Neural cell (in vitro differentiated cells): ENCODE results near the gene CSF1. TPM values are rescaled to one million over a fixed set of nuclear protein-coding genes. Genes with fewer than 3 reads are reported as not detected.

ENCODE experiments used
- H2AFZ ChIP-seq: fragments of 200-600, 300-800 bp; sonication (generic), shearing (Covaris generic); 2 replicates; pipeline ENCODE4 v1.6.0; 2014; ENCODE audit warnings: low read depth, mild to moderate bottlenecking, antibody characterized with exemption, low read length, moderate library complexity
- H3F3A ChIP-seq: fragments of 200-600 bp; shearing (Covaris generic); 2 replicates; pipeline ENCODE4 v1.6.1; 2016; ENCODE audit warnings: mild to moderate bottlenecking, moderate library complexity, mixed read lengths, antibody characterized with exemption, low read length; ENCODE audit not compliant: insufficient read depth, poor library complexity, severe bottlenecking
- H3K27ac ChIP-seq: fragments of 200-600, 300-800 bp; sonication (generic), shearing (Covaris generic); 2 replicates; pipeline ENCODE4 v1.5.1; 2014; ENCODE audit warnings: mild to moderate bottlenecking, low read length, moderate library complexity
- H3K27me3 ChIP-seq: fragments of 300-800, 200-600 bp; sonication (generic), shearing (Covaris generic); 2 replicates; pipeline ENCODE4 v1.6.0; 2014; ENCODE audit warnings: mild to moderate bottlenecking, low read depth, low read length, moderate library complexity; ENCODE audit not compliant: insufficient read depth
- H3K36me3 ChIP-seq: fragments of 300-800, 200-600 bp; sonication (generic), shearing (Covaris generic); 2 replicates; pipeline ENCODE4 v1.5.1; 2014; ENCODE audit warnings: mild to moderate bottlenecking, antibody characterized with exemption, low read length, moderate library complexity; ENCODE audit not compliant: insufficient read depth
- H3K4me2 ChIP-seq: fragments of 300-800, 200-600 bp; sonication (generic), shearing (Covaris generic); 2 replicates; pipeline ENCODE4 v1.6.0; 2014; ENCODE audit warnings: mild to moderate bottlenecking, low read length
- H3K4me3 ChIP-seq: fragments of 300-800, 200-600 bp; sonication (generic), shearing (Covaris generic); 2 replicates; pipeline ENCODE4 v1.5.1; 2014; ENCODE audit warnings: mild to moderate bottlenecking, low read length, moderate library complexity
- H3K79me2 ChIP-seq: fragments of 200-600 bp; shearing (Covaris generic); replicated peaks from 2 replicates; pipeline ENCODE4 v1.6.0; 2014; ENCODE audit warnings: mild to moderate bottlenecking, low read length, moderate library complexity; ENCODE audit not compliant: insufficient read depth
- H3K9ac ChIP-seq: fragments of 300-800, 200-600 bp; sonication (generic), shearing (Covaris generic); 2 replicates; pipeline ENCODE4 v1.6.1; 2016; ENCODE audit warnings: mild to moderate bottlenecking, low read length, mixed read lengths
- H3K9me2 ChIP-seq: fragments of 200-600 bp; shearing (Covaris generic); 2 replicates; pipeline ENCODE4 v1.6.1; 2016; ENCODE audit warnings: mild to moderate bottlenecking, low read length, mixed read lengths; ENCODE audit not compliant: insufficient read depth
- H3K9me3 ChIP-seq: fragments of 200-600, 300-800 bp; sonication (generic), shearing (Covaris generic); 2 replicates; pipeline ENCODE4 v1.6.1; 2016; ENCODE audit warnings: mild to moderate bottlenecking, mixed run types, low read length, moderate library complexity, mixed read lengths
- H4K20me1 ChIP-seq: fragments of 200-600 bp; shearing (Covaris generic); 2 replicates; pipeline ENCODE4 v1.6.1; 2016; ENCODE audit warnings: mild to moderate bottlenecking, mixed run types; ENCODE audit not compliant: insufficient read depth
- EP300 ChIP-seq: fragments of 450-650 bp; conservative IDR thresholded peaks from 2 replicates; pipeline ENCODE4 v1.6.1; 2014; ENCODE audit warnings: antibody characterized with exemption, mild to moderate bottlenecking, moderate library complexity; ENCODE audit not compliant: poor library complexity, severe bottlenecking
- EZH2 ChIP-seq: fragments of 200-600, 300-800 bp; shearing (Covaris generic), sonication (generic); IDR thresholded peaks from 2 replicates; pipeline ENCODE4 v1.6.1; 2014; ENCODE audit warnings: antibody characterized with exemption, low read length, borderline replicate concordance, mild to moderate bottlenecking; ENCODE audit not compliant: insufficient read depth, poor library complexity, severe bottlenecking
- MXI1 ChIP-seq: fragments of 450-650 bp; conservative IDR thresholded peaks from 2 replicates; pipeline ENCODE4 v1.6.1; 2014; ENCODE audit warnings: antibody characterized with exemption, mild to moderate bottlenecking; ENCODE audit not compliant: poor library complexity, severe bottlenecking
- POLR2AphosphoS5 ChIP-seq: IDR thresholded peaks from 2 replicates; pipeline ENCODE4 v1.6.1; 2012
- RAD21 ChIP-seq: fragments of 450-650 bp; conservative IDR thresholded peaks from 2 replicates; pipeline ENCODE4 v1.6.1; 2014; ENCODE audit warnings: antibody characterized with exemption, mild to moderate bottlenecking, moderate library complexity
- SMC3 ChIP-seq: fragments of 450-650 bp; conservative IDR thresholded peaks from 2 replicates; pipeline ENCODE4 v1.6.1; 2014; ENCODE audit warnings: antibody characterized with exemption, mild to moderate bottlenecking, moderate library complexity; ENCODE audit not compliant: poor library complexity
- TAF1 ChIP-seq: IDR thresholded peaks from 2 replicates; pipeline ENCODE4 v1.6.1; 2012; ENCODE audit warnings: low read depth
- polyA plus RNA-seq: library from polyadenylated mRNA; depleted of rRNA; stranded (reverse); fragments of >200 nt; gene quantifications from 2 replicates; pipeline ENCODE4 v1.2.3, GENCODE V29; 2014
- TF ChIP-seq, protein P1 (sequence below): fragments of 450-650 bp; IDR thresholded peaks from 2 replicates; pipeline ENCODE4 v1.5.1; 2014; ENCODE audit warnings: antibody characterized with exemption, mild to moderate bottlenecking, moderate library complexity; ENCODE audit not compliant: poor library complexity, severe bottlenecking
- TF ChIP-seq, protein P2 (sequence below): IDR thresholded peaks from 2 replicates; pipeline ENCODE4 v1.6.1; 2012; ENCODE audit warnings: borderline replicate concordance

CSF1 gene
- polyA plus RNA-seq, 1 donor from 2014 or later, result 0.30 TPM

DNA sequence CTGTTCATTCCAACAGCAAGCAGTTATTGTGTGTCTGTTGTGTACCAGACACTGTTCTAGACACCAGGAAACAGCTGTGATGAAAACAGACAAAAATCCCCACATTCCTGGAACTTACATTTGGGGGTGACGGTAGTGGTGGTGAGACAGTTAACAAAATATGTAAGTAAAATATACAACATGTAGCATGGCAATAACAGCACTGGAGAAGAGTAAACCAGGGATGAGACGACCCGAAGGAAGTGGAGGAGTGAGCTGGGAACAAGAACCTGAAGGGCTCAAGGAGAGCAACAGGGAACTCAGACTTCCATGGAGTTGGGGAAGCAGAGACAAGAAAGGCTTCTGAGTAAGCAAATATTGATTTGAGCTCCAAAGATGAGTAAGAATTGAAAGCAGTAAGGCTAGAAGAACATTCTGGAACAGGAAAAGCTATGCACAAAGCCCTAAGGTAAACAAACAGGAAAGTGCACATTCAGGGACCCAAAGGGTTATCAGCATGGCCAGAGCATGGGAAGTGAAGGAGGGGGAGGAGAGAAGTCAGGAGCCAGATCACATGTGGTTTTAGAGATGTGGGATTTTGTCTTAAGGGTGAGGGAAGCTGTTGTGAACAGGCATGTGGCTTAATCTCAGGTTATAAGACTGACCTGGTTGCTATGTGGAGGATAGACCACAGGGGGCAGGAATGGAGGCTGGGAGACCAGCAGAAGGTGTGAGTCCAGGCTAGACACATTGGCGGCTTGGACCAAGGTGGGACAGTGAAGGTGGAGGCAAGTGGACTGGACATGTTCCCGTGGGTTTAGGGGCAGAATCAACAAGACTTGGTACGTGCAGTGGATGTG is 7.3 kb downstream of the CSF1 start:
- no peaks in the 10 kb centered on the region for H3K79me2 ChIP-seq
- no peaks in the 10 kb centered on the region for H3K36me3 ChIP-seq
- H4K20me1 ChIP-seq, result no peaks in the 10 kb centered on the region
- no peak overlapping the region for H3K4me3 ChIP-seq
- no peak overlapping the region for H3K9ac ChIP-seq
- no peak overlapping the region for H3K4me2 ChIP-seq
- H3K9me3 ChIP-seq, result no peaks in the 10 kb centered on the region
- no peak overlapping the region for H2AFZ ChIP-seq
- no peaks in the 10 kb centered on the region for H3K27me3 ChIP-seq
- no peaks in the 10 kb centered on the region for H3K9me2 ChIP-seq
- no peak overlapping the region for H3K27ac ChIP-seq
- no peaks in the 10 kb centered on the region for H3F3A ChIP-seq
- TF ChIP-seq EZH2 (no peak), TAF1 (no peak), SMC3 (no peak), POLR2AphosphoS5 (no peak), MXI1 (no peak), RAD21 (no peak), EP300 (no peak)
- TF ChIP-seq, protein P1, sequence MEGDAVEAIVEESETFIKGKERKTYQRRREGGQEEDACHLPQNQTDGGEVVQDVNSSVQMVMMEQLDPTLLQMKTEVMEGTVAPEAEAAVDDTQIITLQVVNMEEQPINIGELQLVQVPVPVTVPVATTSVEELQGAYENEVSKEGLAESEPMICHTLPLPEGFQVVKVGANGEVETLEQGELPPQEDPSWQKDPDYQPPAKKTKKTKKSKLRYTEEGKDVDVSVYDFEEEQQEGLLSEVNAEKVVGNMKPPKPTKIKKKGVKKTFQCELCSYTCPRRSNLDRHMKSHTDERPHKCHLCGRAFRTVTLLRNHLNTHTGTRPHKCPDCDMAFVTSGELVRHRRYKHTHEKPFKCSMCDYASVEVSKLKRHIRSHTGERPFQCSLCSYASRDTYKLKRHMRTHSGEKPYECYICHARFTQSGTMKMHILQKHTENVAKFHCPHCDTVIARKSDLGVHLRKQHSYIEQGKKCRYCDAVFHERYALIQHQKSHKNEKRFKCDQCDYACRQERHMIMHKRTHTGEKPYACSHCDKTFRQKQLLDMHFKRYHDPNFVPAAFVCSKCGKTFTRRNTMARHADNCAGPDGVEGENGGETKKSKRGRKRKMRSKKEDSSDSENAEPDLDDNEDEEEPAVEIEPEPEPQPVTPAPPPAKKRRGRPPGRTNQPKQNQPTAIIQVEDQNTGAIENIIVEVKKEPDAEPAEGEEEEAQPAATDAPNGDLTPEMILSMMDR, result no peak
- TF ChIP-seq, protein P2, sequence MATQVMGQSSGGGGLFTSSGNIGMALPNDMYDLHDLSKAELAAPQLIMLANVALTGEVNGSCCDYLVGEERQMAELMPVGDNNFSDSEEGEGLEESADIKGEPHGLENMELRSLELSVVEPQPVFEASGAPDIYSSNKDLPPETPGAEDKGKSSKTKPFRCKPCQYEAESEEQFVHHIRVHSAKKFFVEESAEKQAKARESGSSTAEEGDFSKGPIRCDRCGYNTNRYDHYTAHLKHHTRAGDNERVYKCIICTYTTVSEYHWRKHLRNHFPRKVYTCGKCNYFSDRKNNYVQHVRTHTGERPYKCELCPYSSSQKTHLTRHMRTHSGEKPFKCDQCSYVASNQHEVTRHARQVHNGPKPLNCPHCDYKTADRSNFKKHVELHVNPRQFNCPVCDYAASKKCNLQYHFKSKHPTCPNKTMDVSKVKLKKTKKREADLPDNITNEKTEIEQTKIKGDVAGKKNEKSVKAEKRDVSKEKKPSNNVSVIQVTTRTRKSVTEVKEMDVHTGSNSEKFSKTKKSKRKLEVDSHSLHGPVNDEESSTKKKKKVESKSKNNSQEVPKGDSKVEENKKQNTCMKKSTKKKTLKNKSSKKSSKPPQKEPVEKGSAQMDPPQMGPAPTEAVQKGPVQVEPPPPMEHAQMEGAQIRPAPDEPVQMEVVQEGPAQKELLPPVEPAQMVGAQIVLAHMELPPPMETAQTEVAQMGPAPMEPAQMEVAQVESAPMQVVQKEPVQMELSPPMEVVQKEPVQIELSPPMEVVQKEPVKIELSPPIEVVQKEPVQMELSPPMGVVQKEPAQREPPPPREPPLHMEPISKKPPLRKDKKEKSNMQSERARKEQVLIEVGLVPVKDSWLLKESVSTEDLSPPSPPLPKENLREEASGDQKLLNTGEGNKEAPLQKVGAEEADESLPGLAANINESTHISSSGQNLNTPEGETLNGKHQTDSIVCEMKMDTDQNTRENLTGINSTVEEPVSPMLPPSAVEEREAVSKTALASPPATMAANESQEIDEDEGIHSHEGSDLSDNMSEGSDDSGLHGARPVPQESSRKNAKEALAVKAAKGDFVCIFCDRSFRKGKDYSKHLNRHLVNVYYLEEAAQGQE, result no peak

DNA sequence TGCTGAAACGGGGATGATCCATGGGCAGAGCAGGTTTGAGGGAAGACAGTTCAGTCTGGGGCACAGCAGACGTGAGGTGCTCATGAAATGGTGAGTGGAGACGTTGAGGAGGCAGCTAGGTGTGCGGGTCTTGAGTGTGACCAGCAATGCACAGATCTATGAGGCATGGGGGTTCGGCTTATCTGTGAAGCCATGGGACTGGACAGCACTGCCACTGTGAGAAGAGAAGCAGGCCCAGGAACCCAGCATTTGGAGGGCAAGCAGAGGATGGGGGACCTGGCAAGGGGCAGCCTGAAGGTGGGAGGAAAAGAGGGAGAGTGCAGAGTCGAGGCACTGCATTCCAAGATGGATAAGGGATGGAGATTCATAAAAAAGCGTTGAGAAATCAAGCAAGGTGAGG is 8.0 kb downstream of the CSF1 start:
- H3K27ac ChIP-seq, result no peak overlapping the region
- no peak overlapping the region for H3K4me2 ChIP-seq
- no peaks in the 10 kb centered on the region for H3F3A ChIP-seq
- no peaks in the 10 kb centered on the region for H3K9me3 ChIP-seq
- no peaks in the 10 kb centered on the region for H3K9me2 ChIP-seq
- H3K4me3 ChIP-seq, result no peak overlapping the region
- TF ChIP-seq SMC3 (no peak), RAD21 (no peak), POLR2AphosphoS5 (no peak), TAF1 (no peak)
- TF ChIP-seq, protein P2, result no peak
- TF ChIP-seq, protein P1, result no peak
- no peaks in the 10 kb centered on the region for H3K79me2 ChIP-seq
- no peak overlapping the region for H3K9ac ChIP-seq
- H3K36me3 ChIP-seq, result no peaks in the 10 kb centered on the region
- H2AFZ ChIP-seq, result no peak overlapping the region
- H3K27me3 ChIP-seq, result no peaks in the 10 kb centered on the region
- no peaks in the 10 kb centered on the region for H4K20me1 ChIP-seq
